Renal cortical epithelial cell (primary cell): ENCODE data around the gene TTF1. TPM values are rescaled to one million over a fixed set of nuclear protein-coding genes. Genes with fewer than 3 reads are reported as not detected.
A peak's percentile ranks its signal among the peaks of the same experiment; 100 is the strongest.

ENCODE experiments used
- DNase-seq: peaks from one replicate; pipeline ENCODE4 v3.0.0-alpha.2; 2011; ENCODE audit warnings: low read depth
- total RNA-seq: library from RNA; depleted of rRNA; stranded (reverse); fragments of >200 nt; gene quantifications from 2 replicates; pipeline ENCODE4 v1.2.3, GENCODE V29; 2014

TTF1 gene
- 13.5 and 18.4 TPM in 2 replicates for total RNA-seq

- peak; percentile 84 for DNase-seq
Observed at GRCh38 chr9:132406554-132407122, at the start of gene TTF1. TSS of gene TTF1 (minus strand) at chr9:132406840. CDS start at chr9:132402821, 4,019 bp downstream.

DNA sequence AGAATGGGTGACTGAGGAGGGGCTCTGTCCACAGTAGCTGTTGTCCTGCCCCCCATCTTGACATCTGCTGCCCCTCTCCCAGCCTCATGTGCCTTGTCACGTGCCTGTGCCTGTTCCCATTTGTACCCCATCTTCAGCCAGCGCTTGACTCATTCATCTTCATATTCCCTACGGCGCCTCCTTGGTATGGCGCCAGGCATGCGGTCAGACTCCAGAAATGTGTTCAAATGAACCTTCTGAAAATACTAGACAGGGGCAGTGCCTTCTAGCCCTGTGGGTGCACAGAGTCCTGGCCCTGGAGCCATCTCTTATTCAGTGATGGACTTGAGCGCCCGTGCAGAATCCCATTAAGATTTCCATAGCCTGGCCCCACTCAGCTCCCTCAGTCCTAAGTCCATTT, 49.6 kb upstream of the TTF1 start:
- no peak for DNase-seq

DNA sequence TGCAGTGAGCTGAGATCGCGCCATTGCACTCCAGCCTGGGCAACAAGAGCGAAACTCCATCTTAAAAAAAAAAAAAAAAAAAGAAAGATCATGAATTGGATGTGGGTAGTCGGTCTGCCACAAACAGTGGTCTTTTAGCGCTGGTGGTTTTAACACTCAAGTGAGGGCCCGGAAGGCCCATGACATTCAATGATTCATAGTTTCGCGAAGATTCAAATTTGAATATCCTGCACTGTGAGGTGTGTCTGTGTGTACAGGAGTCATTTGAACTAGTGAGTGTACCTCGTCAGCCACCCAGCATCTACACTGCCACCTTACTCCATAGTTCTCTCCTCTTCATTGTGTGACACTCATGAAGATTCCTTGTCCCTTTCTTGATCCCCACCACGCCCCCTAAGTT, 44.6 kb upstream of the TTF1 start:
- DNase-seq: no peak

GRCh38 chr9:132447902-132448301, 41.3 kb upstream of the TTF1 start:
- DNase-seq: no peak

GRCh38 chr9:132447346-132447745, 40.7 kb upstream of the TTF1 start:
- DNase-seq: no peak

DNA sequence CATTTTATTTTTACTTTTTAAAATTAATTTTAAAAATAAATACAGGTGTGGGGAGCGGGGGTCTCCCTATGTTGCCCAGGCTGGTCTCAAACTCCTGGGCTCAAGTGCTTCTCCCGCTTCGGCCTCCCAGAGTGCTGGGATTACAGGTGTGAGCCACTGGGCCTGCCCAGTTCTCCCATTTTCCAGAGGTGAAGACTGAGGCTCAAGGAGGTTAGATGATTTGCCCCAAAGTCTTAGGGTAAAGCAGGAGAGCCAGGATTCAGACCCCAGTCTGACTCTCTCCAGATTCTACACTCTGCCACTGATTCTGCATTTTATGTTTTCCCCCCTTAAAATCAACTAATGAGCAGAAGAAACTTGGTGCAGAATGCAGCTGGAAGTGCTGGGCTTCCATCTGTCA, 40.2 kb upstream of the TTF1 start:
- DNase-seq: no peak

- no peak for DNase-seq
Observed at GRCh38 chr9:132443951-132444607, 37.4 kb upstream of the TTF1 start.

GRCh38 chr9:132441404-132441803, 34.8 kb upstream of the TTF1 start:
- DNase-seq: no peak

DNA sequence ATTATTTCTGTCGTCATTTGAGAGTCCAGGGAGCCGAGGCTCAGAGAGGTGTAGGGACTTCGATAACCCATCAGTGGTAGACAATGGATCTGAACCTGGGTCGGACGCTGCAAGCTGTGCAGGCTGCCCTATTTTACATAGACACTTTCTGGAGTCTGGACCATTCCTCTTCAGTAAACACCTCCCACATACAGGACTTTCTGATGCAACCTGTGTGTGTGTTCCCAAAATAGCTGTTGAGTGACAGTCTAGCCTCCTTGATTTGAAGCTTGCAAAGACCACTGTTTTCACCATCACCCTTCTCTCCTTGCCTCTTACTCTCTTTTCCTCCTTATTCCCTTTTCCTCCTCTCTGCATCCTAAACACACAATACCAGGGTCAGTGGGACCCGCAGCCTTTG, 34.1 kb upstream of the TTF1 start:
- DNase-seq: no peak

GRCh38 chr9:132439153-132439552, 32.5 kb upstream of the TTF1 start:
- no peak for DNase-seq

- DNase-seq: no peak
Observed at GRCh38 chr9:132434881-132435280, 28.2 kb upstream of the TTF1 start.

DNA sequence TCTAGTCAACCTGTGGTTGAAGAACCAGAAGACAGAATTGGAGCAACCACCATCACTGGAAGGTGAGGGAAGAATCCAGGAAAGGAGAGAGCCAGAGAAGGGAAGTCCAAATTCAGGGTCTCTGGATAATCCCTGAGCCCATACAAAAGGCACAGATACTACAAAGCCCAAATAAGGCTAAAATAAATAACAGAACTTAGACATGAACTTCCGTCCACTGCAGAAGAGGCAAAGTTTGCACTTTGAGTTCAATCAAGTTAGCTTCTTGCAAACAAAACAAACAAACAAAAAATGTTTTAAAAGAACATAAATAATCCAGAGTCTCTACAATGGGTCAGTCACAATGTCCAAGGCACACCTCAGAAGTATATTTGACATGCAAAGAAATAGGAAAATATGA, 24.4 kb upstream of the TTF1 start:
- DNase-seq: no peak

GRCh38 chr9:132426639-132427414, 20.2 kb upstream of the TTF1 start:
- DNase-seq: no peak

DNA sequence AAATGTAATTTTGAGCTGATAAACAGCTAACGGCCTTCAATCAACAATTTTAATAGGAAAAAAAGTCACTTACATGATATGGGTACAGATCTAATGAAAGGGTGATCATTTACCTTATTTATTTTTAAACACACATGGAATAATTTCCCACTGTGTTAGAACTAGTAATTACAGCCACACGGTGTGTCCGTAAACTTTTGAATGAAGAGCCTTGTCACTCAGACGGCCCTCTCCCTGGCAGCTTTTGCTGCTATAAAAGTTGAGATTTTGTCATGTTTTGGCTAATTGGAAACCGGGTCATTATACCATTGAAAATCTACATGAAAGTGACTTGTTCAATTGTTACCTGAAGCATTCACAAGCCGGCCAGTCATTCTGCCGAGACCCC, 19.0 kb upstream of the TTF1 start:
- no peak for DNase-seq

DNA sequence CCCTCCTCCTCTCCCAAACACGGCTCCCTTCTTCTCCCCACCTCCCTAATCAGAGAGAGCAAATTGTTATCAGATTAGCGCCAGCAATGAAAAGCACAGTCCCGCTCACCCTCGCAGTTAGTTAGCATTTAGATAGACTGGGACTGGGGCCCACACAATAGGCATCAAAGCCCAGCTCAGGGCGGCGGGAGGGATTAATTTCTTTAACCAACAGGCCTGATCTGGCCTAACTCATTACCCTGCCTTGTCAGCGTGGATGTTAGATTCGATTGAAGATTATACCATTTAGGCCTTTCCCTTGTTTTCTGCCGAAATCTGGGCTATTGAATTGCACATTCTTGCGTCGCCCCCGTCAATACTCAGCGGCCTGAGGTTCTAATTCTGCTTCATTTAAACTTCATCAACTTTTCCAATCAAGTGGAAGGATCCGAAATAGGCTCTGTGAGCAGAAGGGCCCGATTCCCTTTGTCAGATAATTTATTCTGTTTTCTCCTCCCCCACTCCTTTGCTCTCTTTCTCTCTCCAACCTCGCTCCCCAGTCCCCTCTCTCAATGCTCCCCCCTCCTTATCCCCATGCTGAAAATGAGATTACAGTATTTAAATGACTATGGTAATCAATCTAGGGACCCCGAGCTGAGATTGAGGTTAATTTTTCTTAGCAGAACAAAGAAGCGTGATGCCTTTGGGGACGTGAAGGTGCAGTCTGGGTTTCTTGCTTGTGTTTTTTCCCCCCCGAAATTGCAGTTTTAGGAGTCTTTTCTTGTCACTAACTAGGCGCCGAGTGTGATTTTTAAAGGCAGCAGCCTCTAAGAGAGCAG, 18.4 kb upstream of the TTF1 start:
- no peak for DNase-seq

GRCh38 chr9:132423503-132423902, 16.9 kb upstream of the TTF1 start:
- DNase-seq: no peak

- no peak for DNase-seq
Observed at GRCh38 chr9:132422574-132422973, 15.9 kb upstream of the TTF1 start.

DNA sequence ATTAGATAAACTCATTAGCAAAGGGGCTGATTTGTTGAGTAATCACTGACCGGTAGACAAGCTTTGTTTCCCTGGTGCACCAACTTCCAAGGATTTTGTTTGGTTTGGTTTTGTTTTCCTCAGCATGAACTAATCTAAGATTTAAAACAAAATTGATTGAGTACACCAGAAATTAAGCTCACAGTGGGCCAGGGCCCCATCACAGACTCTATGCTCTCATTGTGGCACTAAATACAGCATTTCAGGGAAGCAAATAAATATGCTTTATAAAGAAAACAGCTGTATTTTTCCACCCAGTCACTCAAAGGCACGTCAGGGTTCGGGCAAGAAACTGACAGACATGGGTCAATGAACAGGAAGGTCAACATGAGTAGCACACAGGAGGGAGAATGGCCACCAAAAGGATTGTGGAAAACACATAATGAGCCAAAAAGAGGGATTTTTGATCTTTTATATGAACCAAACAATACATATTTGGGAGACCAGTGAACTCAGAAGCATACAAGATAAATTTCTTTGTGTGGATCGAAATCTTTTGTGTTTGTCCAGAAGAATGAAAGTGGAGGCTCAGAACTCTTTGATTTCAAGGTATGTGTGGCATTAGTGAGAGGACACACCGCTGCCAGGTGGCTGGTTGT, 12.2 kb upstream of the TTF1 start:
- DNase-seq: no peak

- DNase-seq: no peak
Observed at GRCh38 chr9:132415181-132415580, 8.5 kb upstream of the TTF1 start.

GRCh38 chr9:132414731-132415130, 8.1 kb upstream of the TTF1 start:
- no peak for DNase-seq

DNA sequence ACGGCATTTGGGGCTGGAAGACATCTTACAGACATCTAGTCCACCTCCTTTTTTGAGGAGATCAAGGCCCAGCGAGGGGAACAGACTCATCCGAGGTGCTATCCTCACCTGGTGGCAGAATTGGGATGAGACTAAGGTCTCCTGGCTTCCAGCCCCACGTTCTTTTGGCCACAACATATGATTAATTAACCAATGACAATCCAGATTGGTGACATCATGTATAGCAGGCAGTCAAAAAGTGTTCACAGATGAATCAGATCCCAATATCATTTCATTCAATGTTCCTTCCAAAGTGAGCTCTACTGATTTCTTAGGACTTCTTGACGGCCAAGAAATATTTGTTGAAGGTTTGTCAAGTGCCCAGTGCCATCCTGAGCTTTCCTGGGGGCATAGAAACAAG, 7.3 kb upstream of the TTF1 start:
- DNase-seq: no peak

GRCh38 chr9:132412089-132412488, 5.4 kb upstream of the TTF1 start:
- DNase-seq: no peak
